NCI-H510A treated with DMSO at 0.1 percent for 48 hours (cell line): Measurements from ENCODE around the gene TLNRD1.
A peak's percentile ranks its signal among the peaks of the same experiment; 100 is the strongest.
"Not testable (repeated sequence)": the region's sequence is repeated elsewhere in the genome, so short reads cannot be mapped to it uniquely, and the experiment has no call there.

Experiments used
- DNase-seq: peaks from one replicate; lab custom pipeline; 2025; lab: John Stamatoyannopoulos, UW

The TLNRD1 gene

GRCh38 chr15:81000624-81001151 lies at the start of gene TLNRD1:
Gene TLNRD1 (plus strand): TSS chr15:81000923. CDS start chr15:81002272, 1,349 bp downstream.
- DNase-seq: peak; percentile 57

- DNase-seq: no peak
These were observed 48.8 kb upstream of the TLNRD1 start for GRCh38 chr15:80951941-80952340.

- no peak for DNase-seq
These were observed 47.4 kb upstream of the TLNRD1 start for GRCh38 chr15:80953001-80953952.

- no peak for DNase-seq
These were observed 46.6 kb upstream of the TLNRD1 start for GRCh38 chr15:80953953-80954778.

- not testable (repeated sequence) for DNase-seq
These were observed 44.9 kb upstream of the TLNRD1 start for GRCh38 chr15:80955571-80956452.

- DNase-seq: no peak
These were observed 43.2 kb upstream of the TLNRD1 start for GRCh38 chr15:80957556-80957955.

GRCh38 chr15:80957976-80958375 lies 42.7 kb upstream of the TLNRD1 start:
- no peak for DNase-seq

GRCh38 chr15:80958818-80959495 lies 41.8 kb upstream of the TLNRD1 start:
- DNase-seq: no peak

- not testable (repeated sequence) for DNase-seq
These were observed 35.3 kb upstream of the TLNRD1 start for GRCh38 chr15:80965454-80965853.

GRCh38 chr15:80966431-80967197 lies 34.1 kb upstream of the TLNRD1 start:
- no peak for DNase-seq

GRCh38 chr15:80967451-80967850 lies 33.3 kb upstream of the TLNRD1 start:
- no peak for DNase-seq

GRCh38 chr15:80967991-80968510 lies 32.7 kb upstream of the TLNRD1 start:
- DNase-seq: no peak

- no peak for DNase-seq
These were observed 31.4 kb upstream of the TLNRD1 start for GRCh38 chr15:80969316-80969715.

- DNase-seq: peak; percentile 71
These were observed 30.6 kb upstream of the TLNRD1 start for GRCh38 chr15:80970018-80970657.

- no peak for DNase-seq
These were observed 30.1 kb upstream of the TLNRD1 start for GRCh38 chr15:80970658-80971057.

GRCh38 chr15:80971143-80971542 lies 29.6 kb upstream of the TLNRD1 start:
- no peak for DNase-seq

- no peak for DNase-seq
These were observed 28.4 kb upstream of the TLNRD1 start for GRCh38 chr15:80972276-80972675.

GRCh38 chr15:80974914-80975313 lies 25.8 kb upstream of the TLNRD1 start:
- DNase-seq: no peak

- no peak for DNase-seq
These were observed 23.9 kb upstream of the TLNRD1 start for GRCh38 chr15:80976851-80977250.
